Astrocyte (in vitro differentiated cells and primary cell): Measurements from ENCODE around the gene CORO6. TPM values are rescaled to one million over a fixed set of nuclear protein-coding genes. Genes with fewer than 3 reads are reported as not detected.
"Not testable (repeated sequence)": the region's sequence is repeated elsewhere in the genome, so short reads cannot be mapped to it uniquely, and the experiment has no call there.

ENCODE experiments used
- DNase-seq: peaks from one replicate; pipeline ENCODE4 v3.0.0-alpha.2; 2010; ENCODE audit warnings: low read depth
- FAIRE-seq: peaks from 2 replicates; lab custom pipeline; 2011; peaks lifted over from hg19 to GRCh38; lab: Jason Lieb, UNC
- H2AFZ ChIP-seq: 2 replicates; pipeline ENCODE4 v1.6.0; 2012; ENCODE audit warnings: low read depth, low read length, inconsistent platforms
- H3K27ac ChIP-seq: 2 replicates; pipeline ENCODE4 v1.5.1; 2011; ENCODE audit warnings: low read depth, low read length, inconsistent platforms
- H3K27me3 ChIP-seq: 2 replicates; pipeline ENCODE4 v1.6.0; 2011; ENCODE audit warnings: low read length, inconsistent platforms; ENCODE audit not compliant: insufficient read depth
- H3K36me3 ChIP-seq: 2 replicates; pipeline ENCODE4 v1.5.1; 2011; ENCODE audit warnings: low read length, inconsistent platforms; ENCODE audit not compliant: insufficient read depth
- H3K4me1 ChIP-seq: 2 replicates; pipeline ENCODE4 v1.5.1; 2011; ENCODE audit warnings: low read length, inconsistent platforms; ENCODE audit not compliant: insufficient read depth
- H3K4me2 ChIP-seq: 2 replicates; pipeline ENCODE4 v1.6.0; 2012; ENCODE audit warnings: low read length, inconsistent platforms
- H3K4me3 ChIP-seq: 2 replicates; pipeline ENCODE4 v1.5.1; 2011; ENCODE audit warnings: low read depth, mild to moderate bottlenecking, low read length, inconsistent platforms; ENCODE audit not compliant: insufficient read depth
- H3K79me2 ChIP-seq: 2 replicates; pipeline ENCODE4 v1.6.0; 2012; ENCODE audit warnings: mild to moderate bottlenecking, low read length, inconsistent platforms; ENCODE audit not compliant: insufficient read depth
- H3K9ac ChIP-seq: 2 replicates; pipeline ENCODE4 v1.6.0; 2012; ENCODE audit warnings: mild to moderate bottlenecking, low read length, inconsistent platforms
- H3K9me3 ChIP-seq: 2 replicates; pipeline ENCODE4 v1.5.1; 2012; ENCODE audit warnings: low read depth, mild to moderate bottlenecking, low read length, inconsistent platforms; ENCODE audit not compliant: insufficient read depth
- H4K20me1 ChIP-seq: 2 replicates; pipeline ENCODE4 v1.6.0; 2012; ENCODE audit warnings: low read length, inconsistent platforms; ENCODE audit not compliant: insufficient read depth
- H3K27ac Mint-ChIP-seq: one replicate; pipeline ENCODE4 v1.8.0; 2021; ENCODE audit warnings: mild to moderate bottlenecking, mixed read lengths; ENCODE audit not compliant: unreplicated experiment
- H3K27me3 Mint-ChIP-seq: one replicate; pipeline ENCODE4 v1.8.0; 2021; ENCODE audit warnings: low read depth, mixed read lengths; ENCODE audit not compliant: unreplicated experiment
- H3K36me3 Mint-ChIP-seq: one replicate; pipeline ENCODE4 v1.8.0; 2021; ENCODE audit warnings: low read depth, mixed read lengths; ENCODE audit not compliant: unreplicated experiment
- H3K4me1 Mint-ChIP-seq: one replicate; pipeline ENCODE4 v1.8.0; 2021; ENCODE audit warnings: low read depth, mixed read lengths; ENCODE audit not compliant: unreplicated experiment
- H3K4me3 Mint-ChIP-seq: one replicate; pipeline ENCODE4 v1.8.0; 2021; ENCODE audit warnings: mild to moderate bottlenecking, moderate library complexity, mixed read lengths; ENCODE audit not compliant: unreplicated experiment
- H3K9me3 Mint-ChIP-seq: one replicate; pipeline ENCODE4 v1.8.0; 2021; ENCODE audit warnings: mild to moderate bottlenecking, mixed read lengths; ENCODE audit not compliant: unreplicated experiment
- EZH2 ChIP-seq: IDR thresholded peaks from 2 replicates; pipeline ENCODE4 v1.6.1; 2012; ENCODE audit warnings: mild to moderate bottlenecking, low read length, inconsistent platforms; ENCODE audit not compliant: insufficient read depth
- total RNA-seq: library from RNA; stranded (reverse); gene quantifications from 2 replicates; pipeline ENCODE4 v1.2.1, GENCODE V29; 2021
- TF ChIP-seq, protein P1 (sequence below): IDR thresholded peaks from 2 replicates; pipeline ENCODE4 v1.5.1; 2011; ENCODE audit warnings: low read depth, mild to moderate bottlenecking, inconsistent platforms, low read length, moderate library complexity; ENCODE audit not compliant: insufficient read depth

CORO6 gene
- total RNA-seq, 1 donor from 2014 or later: 8.9 TPM

GRCh38 chr17:29655323-29655722 is 32.6 kb upstream of the CORO6 start:
- Mint-ChIP-seq H3K27ac (no peak overlapping the region), H3K4me3 (no peak overlapping the region), H3K4me1 (no peaks in the 10 kb centered on the region), H3K36me3 (peaks cover 2% of the 10 kb centered on the region), H3K9me3 (no peaks in the 10 kb centered on the region), H3K27me3 (no peaks in the 10 kb centered on the region)
- no peak for DNase-seq
- Histone ChIP-seq H3K4me1 (peaks cover 3% of the 10 kb centered on the region), H3K9me3 (no peaks in the 10 kb centered on the region), H3K4me2 (no peak overlapping the region), H2AFZ (no peak overlapping the region), H3K27me3 (no peaks in the 10 kb centered on the region), H4K20me1 (no peaks in the 10 kb centered on the region), H3K36me3 (peaks cover 7% of the 10 kb centered on the region), H3K27ac (no peak overlapping the region), H3K79me2 (no peaks in the 10 kb centered on the region), H3K9ac (no peak overlapping the region), H3K4me3 (no peak overlapping the region)
- no peak for FAIRE-seq
- TF ChIP-seq, protein P1, sequence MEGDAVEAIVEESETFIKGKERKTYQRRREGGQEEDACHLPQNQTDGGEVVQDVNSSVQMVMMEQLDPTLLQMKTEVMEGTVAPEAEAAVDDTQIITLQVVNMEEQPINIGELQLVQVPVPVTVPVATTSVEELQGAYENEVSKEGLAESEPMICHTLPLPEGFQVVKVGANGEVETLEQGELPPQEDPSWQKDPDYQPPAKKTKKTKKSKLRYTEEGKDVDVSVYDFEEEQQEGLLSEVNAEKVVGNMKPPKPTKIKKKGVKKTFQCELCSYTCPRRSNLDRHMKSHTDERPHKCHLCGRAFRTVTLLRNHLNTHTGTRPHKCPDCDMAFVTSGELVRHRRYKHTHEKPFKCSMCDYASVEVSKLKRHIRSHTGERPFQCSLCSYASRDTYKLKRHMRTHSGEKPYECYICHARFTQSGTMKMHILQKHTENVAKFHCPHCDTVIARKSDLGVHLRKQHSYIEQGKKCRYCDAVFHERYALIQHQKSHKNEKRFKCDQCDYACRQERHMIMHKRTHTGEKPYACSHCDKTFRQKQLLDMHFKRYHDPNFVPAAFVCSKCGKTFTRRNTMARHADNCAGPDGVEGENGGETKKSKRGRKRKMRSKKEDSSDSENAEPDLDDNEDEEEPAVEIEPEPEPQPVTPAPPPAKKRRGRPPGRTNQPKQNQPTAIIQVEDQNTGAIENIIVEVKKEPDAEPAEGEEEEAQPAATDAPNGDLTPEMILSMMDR: no peak
- no peak for TF ChIP-seq EZH2

DNA sequence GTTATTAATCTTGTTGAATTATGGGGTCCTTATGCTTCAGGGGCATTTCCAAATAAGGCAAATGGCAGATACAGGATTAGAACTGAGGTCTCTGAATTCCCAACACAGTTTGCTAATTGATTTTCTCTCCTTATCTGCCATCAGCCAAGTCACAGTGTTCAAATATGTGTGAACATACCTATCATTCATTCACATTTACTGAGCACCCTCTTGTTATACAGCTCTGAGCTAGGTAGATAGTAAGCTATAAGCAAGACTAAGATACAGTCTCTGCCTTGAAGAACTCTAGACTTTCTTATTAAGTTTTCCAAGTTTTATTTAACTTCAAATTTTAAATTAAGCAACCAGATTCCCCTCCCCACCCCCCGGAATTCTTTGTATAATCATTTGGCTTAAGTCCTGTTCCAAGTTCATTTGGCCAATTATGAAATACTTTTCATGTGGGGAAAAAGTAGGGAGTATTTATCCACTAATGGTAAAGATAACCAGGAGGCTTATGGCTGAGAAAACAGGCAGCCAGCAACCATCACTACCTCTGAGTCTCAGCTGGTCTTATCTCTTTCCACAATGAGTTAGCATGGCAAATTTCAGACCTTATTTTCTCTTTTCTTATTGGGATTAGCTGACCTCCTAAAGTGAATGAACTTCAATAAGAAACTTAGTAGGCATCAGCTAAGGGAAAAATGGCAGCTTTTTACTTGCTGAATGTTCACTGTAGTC is 31.4 kb upstream of the CORO6 start:
- no peaks in the 10 kb centered on the region for H3K27me3 Mint-ChIP-seq
- FAIRE-seq: no peak
- H4K20me1 ChIP-seq: no peaks in the 10 kb centered on the region
- H3K4me1 ChIP-seq: peaks cover 3% of the 10 kb centered on the region
- no peak overlapping the region for H3K9ac ChIP-seq
- H3K36me3 Mint-ChIP-seq: peaks cover 4% of the 10 kb centered on the region
- H3K4me3 ChIP-seq: no peak overlapping the region
- no peaks in the 10 kb centered on the region for H3K79me2 ChIP-seq
- no peak overlapping the region for H3K4me2 ChIP-seq
- H3K27ac Mint-ChIP-seq: no peak overlapping the region
- DNase-seq: no peak
- H2AFZ ChIP-seq: no peak overlapping the region
- peaks cover 7% of the 10 kb centered on the region for H3K36me3 ChIP-seq
- no peaks in the 10 kb centered on the region for H3K9me3 ChIP-seq
- H3K27me3 ChIP-seq: no peaks in the 10 kb centered on the region
- no peak for TF ChIP-seq EZH2
- TF ChIP-seq, protein P1: no peak
- no peaks in the 10 kb centered on the region for H3K4me1 Mint-ChIP-seq
- no peak overlapping the region for H3K27ac ChIP-seq
- H3K4me3 Mint-ChIP-seq: no peak overlapping the region
- no peaks in the 10 kb centered on the region for H3K9me3 Mint-ChIP-seq

DNA sequence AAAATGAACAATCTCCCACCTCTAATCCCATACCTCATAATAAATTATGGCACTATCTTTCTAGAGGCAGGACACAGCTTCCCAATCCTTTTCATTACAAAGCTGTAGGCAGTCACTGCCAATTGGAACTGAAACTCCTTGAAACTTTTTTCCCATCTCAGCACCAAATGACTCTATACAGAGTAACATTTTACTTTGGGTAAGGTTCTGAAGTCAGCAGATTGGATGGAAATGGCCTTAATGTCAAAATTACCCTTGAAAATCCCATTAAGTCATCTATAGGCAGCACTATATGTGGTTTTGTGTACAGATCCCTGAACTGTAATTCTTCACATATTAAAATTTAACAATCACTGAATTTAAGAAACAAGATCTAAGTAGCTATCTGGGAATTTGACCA is 30.3 kb upstream of the CORO6 start:
- Histone ChIP-seq H3K27me3 (no peaks in the 10 kb centered on the region), H3K36me3 (peaks cover 10% of the 10 kb centered on the region), H3K4me2 (no peak overlapping the region), H3K9ac (no peak overlapping the region), H3K79me2 (no peaks in the 10 kb centered on the region), H3K9me3 (no peaks in the 10 kb centered on the region), H3K4me3 (no peak overlapping the region), H3K27ac (no peak overlapping the region), H4K20me1 (no peaks in the 10 kb centered on the region), H2AFZ (no peak overlapping the region), H3K4me1 (peaks cover 3% of the 10 kb centered on the region)
- Mint-ChIP-seq H3K4me1 (no peaks in the 10 kb centered on the region), H3K27me3 (no peaks in the 10 kb centered on the region), H3K27ac (no peak overlapping the region), H3K36me3 (peaks cover 6% of the 10 kb centered on the region), H3K4me3 (no peak overlapping the region), H3K9me3 (no peaks in the 10 kb centered on the region)
- DNase-seq (no peak), FAIRE-seq (no peak)
- no peak for TF ChIP-seq EZH2
- TF ChIP-seq, protein P1: no peak

GRCh38 chr17:29651913-29652312 is 29.2 kb upstream of the CORO6 start:
- not testable (repeated sequence) for H3K4me3 ChIP-seq, H3K9me3 Mint-ChIP-seq, FAIRE-seq, H2AFZ ChIP-seq, H3K79me2 ChIP-seq, H3K27me3 ChIP-seq, H3K4me2 ChIP-seq, H3K27ac Mint-ChIP-seq, DNase-seq, H3K4me3 Mint-ChIP-seq, H3K27me3 Mint-ChIP-seq, H3K4me1 ChIP-seq, H3K9me3 ChIP-seq, H3K9ac ChIP-seq, H3K27ac ChIP-seq, H3K4me1 Mint-ChIP-seq, H3K36me3 Mint-ChIP-seq, H4K20me1 ChIP-seq
- H3K36me3 ChIP-seq: peaks cover 11% of the 10 kb centered on the region
